CMK (cell line): ENCODE measurements around the gene HEMK1.

Experiments
- DNase-seq: peaks from one replicate; pipeline ENCODE4 v3.0.0-alpha.2; 2010; ENCODE audit warnings: low read depth

The HEMK1 gene

DNA sequence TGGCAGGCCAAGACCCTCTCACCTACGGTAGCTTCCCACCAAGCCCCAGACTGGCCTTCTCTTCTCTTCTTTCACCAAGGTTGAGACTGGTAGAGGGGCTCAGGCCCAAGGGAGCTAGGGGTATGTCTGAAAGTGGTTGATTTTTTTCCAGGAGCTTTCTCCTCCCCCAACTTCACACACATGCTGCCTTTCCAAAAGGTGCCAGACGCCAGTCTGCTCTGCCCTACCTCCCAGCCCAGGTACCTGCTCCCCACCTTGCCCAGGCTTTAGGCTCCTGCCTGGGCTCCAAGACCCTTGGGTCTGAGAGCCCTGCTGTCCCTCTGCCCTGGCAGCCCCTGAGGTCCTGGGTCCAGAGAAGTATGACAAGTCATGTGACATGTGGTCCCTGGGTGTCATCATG is 76.1 kb downstream of the HEMK1 start:
- DNase-seq: no peak
